H1 (cell line): ENCODE data around the gene PRICKLE1. TPM values are rescaled to one million over a fixed set of nuclear protein-coding genes. Genes with fewer than 3 reads are reported as not detected.

ENCODE experiments used
- CTCF ChIA-PET: fragments of 300-600 bp; sonication (Branson Sonifier 250); formaldehyde crosslinking; loops from one replicate; lab custom pipeline; 2021; ENCODE audit not compliant: partially characterized antibody; lab: Charles Lee
- POLR2A ChIA-PET: fragments of 300-600 bp; sonication (Branson Sonifier 250); formaldehyde crosslinking; loops from one replicate; lab custom pipeline; 2021; ENCODE audit warnings: inconsistent platforms; ENCODE audit not compliant: partially characterized antibody; lab: Charles Lee
- DNase-seq, 2 experiments: peaks; one replicate each; pipeline versions ENCODE4 v3.0.0 to v3.0.0-alpha.2; 2010 to 2022; ENCODE audit warnings: low spot score in 2 of 2, low read depth in 1 of 2, mixed read lengths in 1 of 2
- FAIRE-seq: peaks from 2 replicates; lab custom pipeline; 2011; peaks lifted over from hg19 to GRCh38; lab: Jason Lieb, UNC
- H2AFZ ChIP-seq: 2 replicates; pipeline ENCODE4 v1.8.1; 2012; ENCODE audit warnings: low read length, inconsistent platforms
- H2AK5ac ChIP-seq: 2 replicates; pipeline ENCODE4 v1.6.1; 2013; ENCODE audit warnings: low read depth, low read length
- H2BK120ac ChIP-seq: replicated peaks from 2 replicates; pipeline ENCODE3; 2013; ENCODE audit warnings: low read depth, low read length, inconsistent platforms
- H2BK12ac ChIP-seq: 2 replicates; pipeline ENCODE4 v1.6.1; 2013; ENCODE audit warnings: low read depth, low read length
- H2BK15ac ChIP-seq: 2 replicates; pipeline ENCODE4 v1.6.1; 2013; ENCODE audit warnings: low read length
- H2BK20ac ChIP-seq: 2 replicates; pipeline ENCODE4 v1.6.1; 2013; ENCODE audit warnings: low read length
- H2BK5ac ChIP-seq: 2 replicates; pipeline ENCODE4 v1.6.1; 2013; ENCODE audit warnings: low read depth, low read length
- H3K14ac ChIP-seq: 2 replicates; pipeline ENCODE4 v1.6.1; 2013; ENCODE audit warnings: inconsistent platforms; ENCODE audit not compliant: insufficient read length
- H3K18ac ChIP-seq: 2 replicates; pipeline ENCODE4 v1.6.1; 2013; ENCODE audit warnings: low read length; ENCODE audit errors: extremely low read depth
- H3K23ac ChIP-seq: 2 replicates; pipeline ENCODE4 v1.6.1; 2013; ENCODE audit warnings: inconsistent platforms; ENCODE audit not compliant: insufficient read length
- H3K23me2 ChIP-seq: 2 replicates; pipeline ENCODE4 v1.6.1; 2013; ENCODE audit warnings: low read depth, low read length
- H3K27ac ChIP-seq: 2 replicates; pipeline ENCODE4 v1.6.1; 2011; ENCODE audit warnings: low read depth, low read length, inconsistent platforms
- H3K27me3 ChIP-seq, 4 experiments: replicated peaks in 1 of 4; 1 replicate in 1 of 4; 2 replicates in 3 of 4; pipeline versions ENCODE4 v1.6.1 to v1.8.1; 2011 to 2013; ENCODE audit warnings: low read length in 3 of 4, mild to moderate bottlenecking in 3 of 4, inconsistent platforms in 2 of 4, mixed read lengths in 2 of 4, moderate library complexity in 1 of 4; ENCODE audit not compliant: control insufficient read depth in 3 of 4, insufficient read depth in 3 of 4; ENCODE audit errors: extremely low read depth in 1 of 4
- H3K36me3 ChIP-seq, 4 experiments: 2 replicates each; pipeline versions ENCODE4 v1.6.1 to v1.8.1; 2011 to 2013; ENCODE audit warnings: mild to moderate bottlenecking in 4 of 4, low read length in 3 of 4, moderate library complexity in 2 of 4, control low read depth in 1 of 4, inconsistent platforms in 1 of 4; ENCODE audit not compliant: insufficient read depth in 4 of 4, control insufficient read depth in 2 of 4
- H3K4ac ChIP-seq: replicated peaks from 2 replicates; pipeline ENCODE3; 2013; ENCODE audit warnings: low read length, low read depth, mixed read lengths, inconsistent platforms; ENCODE audit not compliant: insufficient read length
- H3K4me1 ChIP-seq, 4 experiments: replicated peaks in 1 of 4; 1 replicate in 1 of 4; 2 replicates in 3 of 4; pipeline versions ENCODE4 v1.6.1 to v1.8.1; 2011 to 2013; ENCODE audit warnings: low read length in 3 of 4, inconsistent platforms in 2 of 4, mixed read lengths in 1 of 4; ENCODE audit not compliant: insufficient read depth in 4 of 4, control insufficient read depth in 3 of 4
- H3K4me2 ChIP-seq, 2 experiments: 2 replicates each; pipeline versions ENCODE4 v1.6.1 to v1.8.1; 2011 to 2013; ENCODE audit warnings: low read depth in 2 of 2, low read length in 2 of 2, control low read depth in 1 of 2, inconsistent platforms in 1 of 2, mild to moderate bottlenecking in 1 of 2; ENCODE audit not compliant: insufficient read depth in 1 of 2
- H3K4me3 ChIP-seq, 4 experiments: fragments of 200-600, 300-600 bp in 1 of 4; sonication (generic), shearing (Covaris generic), sonication (Bioruptor Twin) in 1 of 4; 2 replicates each; pipeline versions ENCODE4 v1.5.1 to v1.8.1; 2011 to 2016; ENCODE audit warnings: low read length in 4 of 4, low read depth in 3 of 4, control low read depth in 2 of 4, inconsistent platforms in 2 of 4, mild to moderate bottlenecking in 2 of 4, mixed read lengths in 1 of 4, moderate library complexity in 1 of 4; ENCODE audit not compliant: insufficient read depth in 2 of 4; ENCODE audit errors: extremely low read depth in 1 of 4
- H3K56ac ChIP-seq: replicated peaks from 2 replicates; pipeline ENCODE3; 2013; ENCODE audit warnings: low read depth, mild to moderate bottlenecking, mixed read lengths, low read length, inconsistent platforms; ENCODE audit not compliant: insufficient read length
- H3K79me1 ChIP-seq: 2 replicates; pipeline ENCODE4 v1.6.1; 2013; ENCODE audit warnings: low read depth, low read length, control low read depth
- H3K79me2 ChIP-seq, 2 experiments: 2 replicates each; pipeline versions ENCODE4 v1.6.1 to v1.8.1; 2012 to 2013; ENCODE audit warnings: low read length in 2 of 2, mild to moderate bottlenecking in 2 of 2, inconsistent platforms in 1 of 2; ENCODE audit not compliant: insufficient read depth in 2 of 2, control insufficient read depth in 1 of 2
- H3K9ac ChIP-seq, 4 experiments: replicated peaks in 1 of 4; 1 replicate in 1 of 4; 2 replicates in 3 of 4; pipeline versions ENCODE4 v1.6.1 to v1.8.1; 2011 to 2013; ENCODE audit warnings: low read depth in 3 of 4, low read length in 3 of 4, control low read depth in 2 of 4, mild to moderate bottlenecking in 2 of 4, moderate library complexity in 2 of 4, inconsistent platforms in 1 of 4; ENCODE audit errors: extremely low read depth in 1 of 4
- H3K9me3 ChIP-seq, 2 experiments: 2 replicates each; pipeline versions ENCODE4 v1.6.1 to v1.8.1; 2012 to 2013; ENCODE audit warnings: mild to moderate bottlenecking in 2 of 2, moderate library complexity in 2 of 2, control low read depth in 1 of 2, inconsistent platforms in 1 of 2, low read depth in 1 of 2, low read length in 1 of 2, mixed read lengths in 1 of 2; ENCODE audit not compliant: insufficient read depth in 2 of 2
- H4K20me1 ChIP-seq, 2 experiments: replicated peaks in 1 of 2; 2 replicates each; pipeline versions ENCODE3 to v1.8.1; 2011 to 2013; ENCODE audit warnings: inconsistent platforms in 2 of 2, low read length in 2 of 2, mild to moderate bottlenecking in 1 of 2; ENCODE audit not compliant: insufficient read depth in 2 of 2, control insufficient read depth in 1 of 2
- H4K5ac ChIP-seq: 2 replicates; pipeline ENCODE4 v1.6.1; 2013; ENCODE audit warnings: low read length, low read depth, mixed read lengths, inconsistent platforms; ENCODE audit not compliant: insufficient read length
- H4K8ac ChIP-seq: 2 replicates; pipeline ENCODE4 v1.8.0; 2013; ENCODE audit warnings: mild to moderate bottlenecking, moderate library complexity, low read length, inconsistent platforms; ENCODE audit not compliant: insufficient read depth; ENCODE audit errors: extremely low read depth
- H4K91ac ChIP-seq: replicated peaks from 2 replicates; pipeline ENCODE3; 2013; ENCODE audit warnings: low read length, mixed read lengths, inconsistent platforms; ENCODE audit not compliant: insufficient read length
- ASH2L ChIP-seq: fragments of 200-600, 300-600 bp; sonication (generic); IDR thresholded peaks from one replicate; pipeline ENCODE4 v1.7.1; 2017; ENCODE audit warnings: low read length
- CHD1 ChIP-seq: IDR thresholded peaks from 2 replicates; pipeline ENCODE4 v1.6.1; 2012; ENCODE audit warnings: low read depth, low read length, improper control_type of control experiment
- CTBP2 ChIP-seq: IDR thresholded peaks from 2 replicates; pipeline ENCODE4 v1.7.0; 2011; ENCODE audit warnings: borderline replicate concordance, mild to moderate bottlenecking, moderate library complexity, mixed read lengths, low read length; ENCODE audit not compliant: insufficient read depth, insufficient read length
- CTCF ChIP-seq, 3 experiments: IDR thresholded peaks; 1 replicate in 2 of 3; 2 replicates in 1 of 3; pipeline versions ENCODE4 v1.5.1 to v1.6.1; 2011; ENCODE audit warnings: low read length in 3 of 3, mild to moderate bottlenecking in 3 of 3, inconsistent platforms in 2 of 3, low read depth in 1 of 3, moderate library complexity in 1 of 3; ENCODE audit not compliant: insufficient read depth in 1 of 3; ENCODE audit errors: control extremely low read depth in 1 of 3
- EZH2 ChIP-seq: fragments of 200-600 bp; sonication (generic); IDR thresholded peaks from 2 replicates; pipeline ENCODE4 v1.7.1; 2012; ENCODE audit warnings: low read depth, mild to moderate bottlenecking, moderate library complexity, low read length, inconsistent platforms; ENCODE audit not compliant: severe bottlenecking
- JUN ChIP-seq: IDR thresholded peaks from 2 replicates; pipeline ENCODE4 v1.6.1; 2011; ENCODE audit warnings: low read depth, mild to moderate bottlenecking, improper control_type of control experiment, low read length
- NANOG ChIP-seq: IDR thresholded peaks from 2 replicates; pipeline ENCODE4 v1.6.1; 2011; ENCODE audit warnings: low read length, low read depth, mild to moderate bottlenecking, inconsistent platforms; ENCODE audit not compliant: insufficient read depth, poor library complexity, severe bottlenecking
- NRF1 ChIP-seq: IDR thresholded peaks from 2 replicates; pipeline ENCODE4 v1.6.1; 2011; ENCODE audit warnings: mild to moderate bottlenecking, low read depth, low read length, improper control_type of control experiment
- PHF8 ChIP-seq: fragments of 200-600 bp; sonication (generic); conservative IDR thresholded peaks from 2 replicates; pipeline ENCODE4 v1.7.1; 2012; ENCODE audit warnings: low read depth, mild to moderate bottlenecking, inconsistent platforms, low read length, moderate library complexity
- TAF1 ChIP-seq: IDR thresholded peaks from 2 replicates; pipeline ENCODE4 v1.6.1; 2011; ENCODE audit warnings: mild to moderate bottlenecking, low read depth, low read length
- USF2 ChIP-seq: IDR thresholded peaks from 2 replicates; pipeline ENCODE4 v1.6.1; 2011; ENCODE audit warnings: low read length, improper control_type of control experiment
- WGBS, 2 experiments: shearing (Covaris generic) in 1 of 2; methylation state at CpG; one replicate each; pipeline versions ENCODE4 v1.1.6 to v1.1.7; 2013 to 2015; ENCODE audit warnings: low lambda C conversion rate in 2 of 2, mixed read lengths in 2 of 2, inconsistent platforms in 1 of 2, low coverage in 1 of 2, missing lambda C conversion rate in 1 of 2; ENCODE audit not compliant: insufficient replicate concordance in 2 of 2, insufficient coverage in 1 of 2, insufficient read length in 1 of 2; ENCODE audit errors: extremely low coverage in 1 of 2, missing lambda C conversion rate in 1 of 2; 5-methylcytosine and 5-hydroxymethylcytosine counted together
- polyA plus RNA-seq, 7 experiments: library from polyadenylated mRNA; depleted of rRNA in 3 of 7; stranded (reverse) in 5 of 7; unstranded in 2 of 7; fragments of >200 nt in 5 of 7; fragments of 200-250 nt in 2 of 7; gene quantifications; 1 replicate in 5 of 7; 2 replicates in 1 of 7; 4 replicates in 1 of 7; pipeline versions ENCODE4 v1.2.1 to v1.2.3, GENCODE V29; 2011 to 2013; ENCODE audit warnings: missing spikeins in 2 of 7, mixed read lengths in 2 of 7
- total RNA-seq: library from RNA; stranded (reverse); fragmentation: NEBNext Ultra II Directional; extraction: Animal tissue kit (Norgen Biotek cat#: 25700); gene quantifications from 2 replicates; pipeline ENCODE4 v1.2.1, GENCODE V29; 2021

PRICKLE1 gene
- total and polyA plus RNA-seq, 2 of the 8 experiments (the other 6 are each of a cell fraction or from before 2014, with no cell fraction given), result 14.0 to 22.4 TPM

- Histone ChIP-seq H3K56ac (no peak overlapping the region), H4K91ac (no peak overlapping the region), H3K4me2 (no peak overlapping the region), H3K36me3 (no peaks in the 10 kb centered on the region), H3K14ac (no peak overlapping the region), H3K9ac (no peak overlapping the region), H2BK15ac (no peak overlapping the region), H3K4me1 (no peaks in the 10 kb centered on the region), H4K5ac (no peak overlapping the region), H3K4ac (no peak overlapping the region), H2AFZ (no peak overlapping the region), H3K18ac (no peak overlapping the region), H3K9me3 (no peaks in the 10 kb centered on the region), H3K23ac (no peak overlapping the region), H2BK12ac (no peak overlapping the region), H3K23me2 (no peaks in the 10 kb centered on the region), H3K27me3 (no peaks in the 10 kb centered on the region), H3K79me2 (no peaks in the 10 kb centered on the region), H2AK5ac (no peak overlapping the region), H3K4me3 (no peak overlapping the region), H4K8ac (no peak overlapping the region), H2BK20ac (no peak overlapping the region), H2BK120ac (no peak overlapping the region), H4K20me1 (no peaks in the 10 kb centered on the region), H3K79me1 (no peaks in the 10 kb centered on the region), H2BK5ac (no peak overlapping the region), H3K27ac (no peak overlapping the region)
- ChIA-PET CTCF (no interaction called here), POLR2A (no interaction called here)
- 85% methylated on average over 1 of the region's 1 CpG; no CpG with 5 or more reads in 1 of the 2 experiments for WGBS, 2 experiments
- DNase-seq (no peak), FAIRE-seq (no peak)
- TF ChIP-seq USF2 (no peak), TAF1 (no peak), NANOG (no peak), PHF8 (no peak), NRF1 (no peak), CTCF (IDR thresholded peaks at IDR 0.05; ENCODE audit: control extremely low read depth in 1 of 3, insufficient read depth in 1 of 3, low read depth in 1 of 3, low read length in 3 of 3) (no peak), JUN (no peak), ASH2L (no peak), EZH2 (no peak), CTBP2 (no peak), CHD1 (no peak)
Measured at GRCh38 chr12:42630314-42630713, 40.8 kb upstream of the PRICKLE1 start.
